H9 (cell line): ENCODE data around the gene RELL1. TPM values are rescaled to one million over a fixed set of nuclear protein-coding genes. Genes with fewer than 3 reads are reported as not detected.

Experiments used
- DNase-seq: peaks from one replicate; pipeline ENCODE4 v3.0.0-alpha.2; 2017
- H2AFZ ChIP-seq: one replicate; pipeline ENCODE4 v1.6.1; 2013; ENCODE audit warnings: mild to moderate bottlenecking, low read length, control low read depth, moderate library complexity
- H2AK5ac ChIP-seq: 2 replicates; pipeline ENCODE4 v1.6.1; 2013; ENCODE audit warnings: low read length, control low read depth, mixed read lengths; ENCODE audit not compliant: insufficient read length
- H2BK120ac ChIP-seq: one replicate; pipeline ENCODE4 v1.6.1; 2013; ENCODE audit warnings: low read depth, mild to moderate bottlenecking, low read length, control low read depth, inconsistent platforms; ENCODE audit not compliant: poor library complexity, severe bottlenecking
- H2BK12ac ChIP-seq: 2 replicates; pipeline ENCODE4 v1.6.1; 2013; ENCODE audit warnings: low read length, control low read depth, mixed read lengths, low read depth; ENCODE audit not compliant: insufficient read length
- H2BK15ac ChIP-seq: 2 replicates; pipeline ENCODE4 v1.6.1; 2013; ENCODE audit warnings: low read depth, low read length, control low read depth
- H2BK20ac ChIP-seq: one replicate; pipeline ENCODE4 v1.6.1; 2013; ENCODE audit warnings: low read depth, mild to moderate bottlenecking, low read length, control low read depth, inconsistent platforms; ENCODE audit not compliant: poor library complexity, severe bottlenecking
- H2BK5ac ChIP-seq: 2 replicates; pipeline ENCODE4 v1.6.1; 2013; ENCODE audit warnings: low read length, control low read depth, mixed read lengths; ENCODE audit not compliant: insufficient read length
- H3K14ac ChIP-seq: 2 replicates; pipeline ENCODE4 v1.6.1; 2013; ENCODE audit warnings: low read length, control low read depth; ENCODE audit not compliant: insufficient read depth
- H3K18ac ChIP-seq: 2 replicates; pipeline ENCODE4 v1.6.1; 2013; ENCODE audit warnings: low read depth, mild to moderate bottlenecking, mixed read lengths, low read length, control low read depth; ENCODE audit not compliant: insufficient read length
- H3K23ac ChIP-seq: 2 replicates; pipeline ENCODE4 v1.6.1; 2013; ENCODE audit warnings: low read length, control low read depth, mixed read lengths, low read depth; ENCODE audit not compliant: insufficient read length
- H3K23me2 ChIP-seq: 2 replicates; pipeline ENCODE4 v1.6.1; 2013; ENCODE audit warnings: low read depth, mild to moderate bottlenecking, mixed read lengths, low read length, control low read depth; ENCODE audit not compliant: insufficient read length, poor library complexity, severe bottlenecking
- H3K27ac ChIP-seq: 2 replicates; pipeline ENCODE4 v1.5.1; 2013; ENCODE audit warnings: low read length, control low read depth, mixed read lengths, low read depth; ENCODE audit not compliant: insufficient read length
- H3K27me3 ChIP-seq: 2 replicates; pipeline ENCODE4 v1.6.1; 2013; ENCODE audit warnings: low read length, control low read depth, inconsistent platforms; ENCODE audit not compliant: insufficient read depth
- H3K4ac ChIP-seq: 2 replicates; pipeline ENCODE4 v1.6.1; 2013; ENCODE audit warnings: low read depth, mild to moderate bottlenecking, control low read depth, inconsistent platforms, low read length, moderate library complexity
- H3K4me1 ChIP-seq: 2 replicates; pipeline ENCODE4 v1.6.1; 2013; ENCODE audit warnings: low read length, control low read depth, inconsistent platforms; ENCODE audit not compliant: insufficient read depth
- H3K4me2 ChIP-seq: 2 replicates; pipeline ENCODE4 v1.6.1; 2013; ENCODE audit warnings: low read length, control low read depth, mixed read lengths; ENCODE audit not compliant: insufficient read length, insufficient read depth
- H3K56ac ChIP-seq: 2 replicates; pipeline ENCODE4 v1.6.1; 2013; ENCODE audit warnings: low read depth, mild to moderate bottlenecking, mixed read lengths, low read length, control low read depth; ENCODE audit not compliant: insufficient read length
- H3K79me1 ChIP-seq: 2 replicates; pipeline ENCODE4 v1.6.1; 2013; ENCODE audit warnings: low read depth, mild to moderate bottlenecking, moderate library complexity, low read length, control low read depth, inconsistent platforms; ENCODE audit not compliant: insufficient read depth, poor library complexity, severe bottlenecking
- H3K79me2 ChIP-seq: 2 replicates; pipeline ENCODE4 v1.6.1; 2013; ENCODE audit warnings: low read length, control low read depth, inconsistent platforms; ENCODE audit not compliant: insufficient read depth
- H3K9ac ChIP-seq: 2 replicates; pipeline ENCODE4 v1.6.1; 2013; ENCODE audit warnings: low read length, control low read depth, mixed read lengths; ENCODE audit not compliant: insufficient read length; ENCODE audit errors: extremely low read depth
- H3K9me3 ChIP-seq: one replicate; pipeline ENCODE4 v1.6.1; 2013; ENCODE audit warnings: low read depth, low read length, inconsistent platforms; ENCODE audit not compliant: control insufficient read depth
- H3T11ph ChIP-seq: one replicate; pipeline ENCODE4 v1.6.1; 2013; ENCODE audit warnings: mild to moderate bottlenecking, low read length, control low read depth, inconsistent platforms
- H4K20me1 ChIP-seq: one replicate; pipeline ENCODE4 v1.6.1; 2013; ENCODE audit not compliant: control insufficient read depth, insufficient read length, insufficient read depth
- H4K5ac ChIP-seq: 2 replicates; pipeline ENCODE4 v1.6.1; 2013; ENCODE audit warnings: low read depth, mild to moderate bottlenecking, mixed read lengths, low read length, control low read depth; ENCODE audit not compliant: insufficient read length
- H4K8ac ChIP-seq: replicated peaks from 2 replicates; pipeline ENCODE4 v1.6.1; 2013; ENCODE audit warnings: low read length, control low read depth, mixed read lengths, low read depth; ENCODE audit not compliant: insufficient read length
- H4K91ac ChIP-seq: 2 replicates; pipeline ENCODE4 v1.6.1; 2013; ENCODE audit warnings: low read depth, mild to moderate bottlenecking, moderate library complexity, mixed read lengths, low read length, control low read depth; ENCODE audit not compliant: insufficient read length
- H3K27ac Mint-ChIP-seq, 3 experiments: 2 replicates in 2 of 3; 3 replicates in 1 of 3; pipeline ENCODE4 v1.8.0; 2020 to 2021; ENCODE audit warnings: mixed read lengths in 3 of 3, mild to moderate bottlenecking in 1 of 3, moderate library complexity in 1 of 3
- H3K27me3 Mint-ChIP-seq: 2 replicates; pipeline ENCODE4 v1.8.0; 2021; ENCODE audit warnings: low read depth, mild to moderate bottlenecking, moderate library complexity, mixed read lengths
- H3K36me3 Mint-ChIP-seq, 3 experiments: 2 replicates in 2 of 3; 3 replicates in 1 of 3; pipeline ENCODE4 v1.8.0; 2020 to 2021; ENCODE audit warnings: low read depth in 3 of 3, mixed read lengths in 3 of 3; ENCODE audit not compliant: insufficient read depth in 1 of 3
- H3K4me1 Mint-ChIP-seq, 2 experiments: 2 replicates each; pipeline ENCODE4 v1.8.0; 2020; ENCODE audit warnings: mixed read lengths in 2 of 2
- H3K4me3 Mint-ChIP-seq, 2 experiments: 2 replicates in 1 of 2; 3 replicates in 1 of 2; pipeline ENCODE4 v1.8.0; 2020 to 2021; ENCODE audit warnings: mild to moderate bottlenecking in 2 of 2, mixed read lengths in 2 of 2, moderate library complexity in 1 of 2
- H3K9me3 Mint-ChIP-seq, 2 experiments: 2 replicates in 1 of 2; 3 replicates in 1 of 2; pipeline ENCODE4 v1.8.0; 2020; ENCODE audit warnings: mild to moderate bottlenecking in 2 of 2, mixed read lengths in 2 of 2, moderate library complexity in 1 of 2
- whole genome bisulfite sequencing: extraction: QIAGEN DNeasy Blood & Tissue Kit; methylation state at CpG from one replicate; pipeline ENCODE4 v1.1.7; 2013; ENCODE audit warnings: missing lambda C conversion rate, low lambda C conversion rate, mixed read lengths; ENCODE audit not compliant: insufficient read length; ENCODE audit errors: extremely low coverage; 5-methylcytosine and 5-hydroxymethylcytosine counted together
- total RNA-seq: library from RNA; stranded (reverse); gene quantifications from 2 replicates; pipeline ENCODE4 v1.2.1, GENCODE V29; 2021
- TF ChIP-seq, protein P1 (sequence below): fragments of 200-600 bp; sonication (generic); conservative IDR thresholded peaks from 3 replicates; pipeline ENCODE4 v1.8.0; 2021; ENCODE audit warnings: antibody characterized with exemption, mild to moderate bottlenecking

Gene RELL1
- total RNA-seq, 1 experiment from 2014 or later: 10.8 TPM

DNA sequence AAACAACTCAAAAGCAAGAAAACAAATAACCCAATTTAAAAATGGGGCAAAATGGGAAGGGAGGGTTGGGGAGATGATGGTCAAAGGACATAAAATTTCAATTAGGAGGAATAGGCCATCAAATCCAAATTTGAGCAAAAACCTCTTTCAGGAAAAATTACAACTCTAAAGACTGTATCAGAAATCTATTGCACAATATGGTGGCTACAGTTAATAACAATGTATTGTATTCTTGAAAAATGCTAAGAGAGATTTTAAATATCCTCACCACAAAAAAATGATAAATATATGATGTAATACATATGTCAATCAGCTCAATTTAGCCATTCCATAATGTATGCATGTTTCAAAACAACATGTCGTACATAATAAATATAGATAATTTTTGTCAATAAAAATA lies 60.7 kb downstream of the RELL1 start:
- H3K9me3 Mint-ChIP-seq: no peaks in the 10 kb centered on the region
- Histone ChIP-seq H2BK15ac (no peak overlapping the region), H2AFZ (no peak overlapping the region), H3K4me2 (no peak overlapping the region), H2BK12ac (no peak overlapping the region), H3K9me3 (no peaks in the 10 kb centered on the region), H3K14ac (no peak overlapping the region), H3K56ac (no peak overlapping the region), H3K27ac (no peak overlapping the region), H3K9ac (no peak overlapping the region), H3K23me2 (no peaks in the 10 kb centered on the region), H3K4me1 (no peaks in the 10 kb centered on the region; the same call in 1 of the 2 replicates), H2BK20ac (no peak overlapping the region), H2AK5ac (no peak overlapping the region), H4K20me1 (no peaks in the 10 kb centered on the region), H3K23ac (no peak overlapping the region), H3K4ac (no peak overlapping the region), H2BK5ac (no peak overlapping the region), H3K18ac (no peak overlapping the region), H3K79me1 (no peaks in the 10 kb centered on the region), H4K91ac (no peak overlapping the region), H3K79me2 (no peaks in the 10 kb centered on the region), H3T11ph (no peak overlapping the region), H3K27me3 (no peaks in the 10 kb centered on the region), H4K8ac (no peak overlapping the region), H4K5ac (no peak overlapping the region), H2BK120ac (no peak overlapping the region)
- WGBS: no CpG with 5 or more reads among the region's 1 CpG
- peaks cover 0 to 8% (median 2%) of the 10 kb centered on the region in 3 experiments; a peak in 4 of 7 replicates for H3K36me3 Mint-ChIP-seq
- H3K27me3 Mint-ChIP-seq: no peaks in the 10 kb centered on the region
- TF ChIP-seq, protein P1, sequence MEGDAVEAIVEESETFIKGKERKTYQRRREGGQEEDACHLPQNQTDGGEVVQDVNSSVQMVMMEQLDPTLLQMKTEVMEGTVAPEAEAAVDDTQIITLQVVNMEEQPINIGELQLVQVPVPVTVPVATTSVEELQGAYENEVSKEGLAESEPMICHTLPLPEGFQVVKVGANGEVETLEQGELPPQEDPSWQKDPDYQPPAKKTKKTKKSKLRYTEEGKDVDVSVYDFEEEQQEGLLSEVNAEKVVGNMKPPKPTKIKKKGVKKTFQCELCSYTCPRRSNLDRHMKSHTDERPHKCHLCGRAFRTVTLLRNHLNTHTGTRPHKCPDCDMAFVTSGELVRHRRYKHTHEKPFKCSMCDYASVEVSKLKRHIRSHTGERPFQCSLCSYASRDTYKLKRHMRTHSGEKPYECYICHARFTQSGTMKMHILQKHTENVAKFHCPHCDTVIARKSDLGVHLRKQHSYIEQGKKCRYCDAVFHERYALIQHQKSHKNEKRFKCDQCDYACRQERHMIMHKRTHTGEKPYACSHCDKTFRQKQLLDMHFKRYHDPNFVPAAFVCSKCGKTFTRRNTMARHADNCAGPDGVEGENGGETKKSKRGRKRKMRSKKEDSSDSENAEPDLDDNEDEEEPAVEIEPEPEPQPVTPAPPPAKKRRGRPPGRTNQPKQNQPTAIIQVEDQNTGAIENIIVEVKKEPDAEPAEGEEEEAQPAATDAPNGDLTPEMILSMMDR: no peak
- H3K4me3 Mint-ChIP-seq: no peak overlapping the region
- H3K4me1 Mint-ChIP-seq: peaks cover 7 to 10% of the 10 kb centered on the region in 2 experiments; a peak in 3 of 4 replicates
- DNase-seq: no peak
- no peak overlapping the region for H3K27ac Mint-ChIP-seq
